ENCODE data around the gene SUCO. TPM values are rescaled to one million over a fixed set of nuclear protein-coding genes. Genes with fewer than 3 reads are reported as not detected.
A peak's percentile ranks its signal among the peaks of the same experiment; 100 is the strongest.

SUCO gene, protein sequence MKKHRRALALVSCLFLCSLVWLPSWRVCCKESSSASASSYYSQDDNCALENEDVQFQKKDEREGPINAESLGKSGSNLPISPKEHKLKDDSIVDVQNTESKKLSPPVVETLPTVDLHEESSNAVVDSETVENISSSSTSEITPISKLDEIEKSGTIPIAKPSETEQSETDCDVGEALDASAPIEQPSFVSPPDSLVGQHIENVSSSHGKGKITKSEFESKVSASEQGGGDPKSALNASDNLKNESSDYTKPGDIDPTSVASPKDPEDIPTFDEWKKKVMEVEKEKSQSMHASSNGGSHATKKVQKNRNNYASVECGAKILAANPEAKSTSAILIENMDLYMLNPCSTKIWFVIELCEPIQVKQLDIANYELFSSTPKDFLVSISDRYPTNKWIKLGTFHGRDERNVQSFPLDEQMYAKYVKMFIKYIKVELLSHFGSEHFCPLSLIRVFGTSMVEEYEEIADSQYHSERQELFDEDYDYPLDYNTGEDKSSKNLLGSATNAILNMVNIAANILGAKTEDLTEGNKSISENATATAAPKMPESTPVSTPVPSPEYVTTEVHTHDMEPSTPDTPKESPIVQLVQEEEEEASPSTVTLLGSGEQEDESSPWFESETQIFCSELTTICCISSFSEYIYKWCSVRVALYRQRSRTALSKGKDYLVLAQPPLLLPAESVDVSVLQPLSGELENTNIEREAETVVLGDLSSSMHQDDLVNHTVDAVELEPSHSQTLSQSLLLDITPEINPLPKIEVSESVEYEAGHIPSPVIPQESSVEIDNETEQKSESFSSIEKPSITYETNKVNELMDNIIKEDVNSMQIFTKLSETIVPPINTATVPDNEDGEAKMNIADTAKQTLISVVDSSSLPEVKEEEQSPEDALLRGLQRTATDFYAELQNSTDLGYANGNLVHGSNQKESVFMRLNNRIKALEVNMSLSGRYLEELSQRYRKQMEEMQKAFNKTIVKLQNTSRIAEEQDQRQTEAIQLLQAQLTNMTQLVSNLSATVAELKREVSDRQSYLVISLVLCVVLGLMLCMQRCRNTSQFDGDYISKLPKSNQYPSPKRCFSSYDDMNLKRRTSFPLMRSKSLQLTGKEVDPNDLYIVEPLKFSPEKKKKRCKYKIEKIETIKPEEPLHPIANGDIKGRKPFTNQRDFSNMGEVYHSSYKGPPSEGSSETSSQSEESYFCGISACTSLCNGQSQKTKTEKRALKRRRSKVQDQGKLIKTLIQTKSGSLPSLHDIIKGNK (N-terminal part only)
- total RNA-seq: 41.3 and 41.6 TPM in 2 replicates

DNA sequence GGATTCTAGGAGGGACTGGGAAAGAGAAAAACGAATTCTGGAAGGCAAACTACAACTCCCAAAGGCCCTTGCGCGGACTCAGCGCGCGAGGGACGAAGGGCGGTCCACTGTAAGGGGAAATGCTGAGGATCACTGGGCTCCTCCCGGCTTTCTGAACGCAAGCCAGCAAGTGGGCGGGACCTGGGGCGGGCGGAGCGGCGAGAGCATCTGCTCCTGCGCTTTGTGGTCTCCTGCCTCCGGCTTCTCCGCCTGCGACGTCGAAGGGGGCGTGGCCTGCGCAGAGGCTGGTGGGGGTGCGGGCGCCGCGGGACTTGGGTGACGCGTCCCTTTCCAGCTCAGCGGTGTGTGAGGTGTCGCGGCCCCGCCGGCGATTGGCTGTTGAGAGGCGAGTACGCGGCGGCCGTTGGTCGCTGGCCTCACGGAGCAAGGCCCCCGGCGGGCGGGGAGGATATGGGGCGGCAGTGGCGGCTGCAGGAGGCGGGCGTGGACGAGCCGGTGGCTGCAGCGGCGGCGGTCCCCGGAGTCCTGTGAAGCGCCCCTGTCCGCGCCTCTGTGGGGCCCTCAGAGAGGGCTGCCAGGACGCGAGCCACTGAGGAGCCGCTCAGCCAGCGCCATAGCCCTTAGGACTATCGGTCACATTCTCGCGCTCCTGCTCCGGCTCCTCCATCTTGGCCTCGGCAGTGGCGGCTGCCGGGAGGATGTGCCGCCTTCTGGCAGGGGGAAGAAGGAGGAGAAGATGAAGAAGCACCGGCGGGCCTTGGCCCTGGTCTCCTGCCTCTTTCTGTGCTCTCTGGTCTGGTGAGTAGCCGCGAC, at the start of gene SUCO:
Gene SUCO, plus strand, starts transcription at position 451 of the 813 bp plus-strand sequence. Its CDS starts 286 bp downstream, at position 737.
- Histone ChIP-seq H3K79me2 (ENCODE audit: insufficient read depth, low read length) (peaks cover 48% of the 10 kb centered on the region), H3K4me2 (ENCODE audit: insufficient read depth, low read length) (peak within 1 kb of the TSS; percentile 96), H3K36me3 (ENCODE audit: insufficient read depth, low read length) (no peaks in the 10 kb centered on the region), H3K4me3 (ENCODE audit: insufficient read depth, low read length) (peak within 1 kb of the TSS; percentile 72), H3K27ac (ENCODE audit: low read depth, low read length) (peak within 1 kb of the TSS; percentile 98), H3K27me3 (ENCODE audit: insufficient read depth, low read length) (peaks cover 1% of the 10 kb centered on the region), H3K4me1 (ENCODE audit: insufficient read depth, low read length) (peaks cover 30% of the 10 kb centered on the region), H3K9me3 (ENCODE audit: low read depth, low read length) (no peaks in the 10 kb centered on the region), H2AFZ (ENCODE audit: low read length) (peak within 1 kb of the TSS; percentile 98), H4K20me1 (ENCODE audit: insufficient read depth, low read length) (peaks cover 35% of the 10 kb centered on the region)
- DNase-seq (ENCODE audit: insufficient read length, low spot score, missing footprints): peak; percentile 98
- TF ChIP-seq, protein P1, sequence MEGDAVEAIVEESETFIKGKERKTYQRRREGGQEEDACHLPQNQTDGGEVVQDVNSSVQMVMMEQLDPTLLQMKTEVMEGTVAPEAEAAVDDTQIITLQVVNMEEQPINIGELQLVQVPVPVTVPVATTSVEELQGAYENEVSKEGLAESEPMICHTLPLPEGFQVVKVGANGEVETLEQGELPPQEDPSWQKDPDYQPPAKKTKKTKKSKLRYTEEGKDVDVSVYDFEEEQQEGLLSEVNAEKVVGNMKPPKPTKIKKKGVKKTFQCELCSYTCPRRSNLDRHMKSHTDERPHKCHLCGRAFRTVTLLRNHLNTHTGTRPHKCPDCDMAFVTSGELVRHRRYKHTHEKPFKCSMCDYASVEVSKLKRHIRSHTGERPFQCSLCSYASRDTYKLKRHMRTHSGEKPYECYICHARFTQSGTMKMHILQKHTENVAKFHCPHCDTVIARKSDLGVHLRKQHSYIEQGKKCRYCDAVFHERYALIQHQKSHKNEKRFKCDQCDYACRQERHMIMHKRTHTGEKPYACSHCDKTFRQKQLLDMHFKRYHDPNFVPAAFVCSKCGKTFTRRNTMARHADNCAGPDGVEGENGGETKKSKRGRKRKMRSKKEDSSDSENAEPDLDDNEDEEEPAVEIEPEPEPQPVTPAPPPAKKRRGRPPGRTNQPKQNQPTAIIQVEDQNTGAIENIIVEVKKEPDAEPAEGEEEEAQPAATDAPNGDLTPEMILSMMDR (IDR thresholded peaks at IDR 0.05; ENCODE audit: extremely low read depth, low read depth, low read length): no peak

DNA sequence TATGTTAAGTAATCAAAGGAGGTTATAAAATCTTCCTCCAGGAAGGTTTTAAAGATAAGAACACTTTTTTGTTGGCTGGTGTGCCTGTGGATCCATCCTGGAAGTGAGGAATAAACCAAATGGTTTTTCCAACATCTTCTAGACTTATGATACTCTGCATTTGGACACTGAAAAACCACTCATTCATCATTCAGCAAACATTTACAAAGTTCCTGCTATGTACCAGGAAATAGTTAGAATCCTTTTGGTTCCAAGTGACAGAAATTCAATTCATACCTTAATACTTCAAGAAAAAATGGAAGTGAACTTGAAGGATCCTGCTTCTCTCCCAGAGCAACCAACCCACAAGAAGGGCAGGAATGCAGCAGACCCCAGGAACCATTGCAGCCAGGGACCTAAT, 49.5 kb upstream of the SUCO start:
- no peak overlapping the region for H2AFZ ChIP-seq (ENCODE audit: low read length)
- H3K36me3 ChIP-seq (ENCODE audit: insufficient read depth, low read length): no peaks in the 10 kb centered on the region
- no peak for DNase-seq (ENCODE audit: insufficient read length, low spot score, missing footprints)
- H3K4me3 ChIP-seq (ENCODE audit: insufficient read depth, low read length): no peak overlapping the region
- H3K4me1 ChIP-seq (ENCODE audit: insufficient read depth, low read length): no peaks in the 10 kb centered on the region
- no peaks in the 10 kb centered on the region for H4K20me1 ChIP-seq (ENCODE audit: insufficient read depth, low read length)
- no peak overlapping the region for H3K27ac ChIP-seq (ENCODE audit: low read depth, low read length)
- peaks cover 33% of the 10 kb centered on the region for H3K27me3 ChIP-seq (ENCODE audit: insufficient read depth, low read length)
- TF ChIP-seq, protein P1 (IDR thresholded peaks at IDR 0.05; ENCODE audit: extremely low read depth, low read depth, low read length): no peak
- no peaks in the 10 kb centered on the region for H3K79me2 ChIP-seq (ENCODE audit: insufficient read depth, low read length)
- no peaks in the 10 kb centered on the region for H3K9me3 ChIP-seq (ENCODE audit: low read depth, low read length)
- no peak overlapping the region for H3K4me2 ChIP-seq (ENCODE audit: insufficient read depth, low read length)

DNA sequence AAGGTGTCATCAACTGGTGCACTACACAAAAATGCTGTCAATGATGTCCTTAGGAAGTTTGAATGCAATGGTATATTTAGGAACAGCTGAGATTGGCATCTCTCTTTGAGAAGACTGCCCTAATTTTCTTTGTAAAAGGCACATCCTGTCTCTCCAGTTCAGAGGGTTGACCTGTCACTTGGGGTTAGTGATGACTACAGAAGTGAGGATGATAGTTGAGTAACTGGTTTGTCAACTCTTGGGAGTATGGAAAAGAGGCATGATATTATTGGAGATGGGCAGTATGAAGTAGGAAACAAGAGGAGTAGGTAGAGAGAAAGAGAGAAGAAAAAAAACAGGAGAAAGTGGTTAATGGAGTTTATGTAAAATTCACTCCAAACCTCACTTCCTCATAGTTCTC, 48.7 kb upstream of the SUCO start:
- Histone ChIP-seq H3K36me3 (ENCODE audit: insufficient read depth, low read length) (no peaks in the 10 kb centered on the region), H3K27ac (ENCODE audit: low read depth, low read length) (no peak overlapping the region), H3K27me3 (ENCODE audit: insufficient read depth, low read length) (peaks cover 38% of the 10 kb centered on the region), H3K4me1 (ENCODE audit: insufficient read depth, low read length) (no peaks in the 10 kb centered on the region), H3K4me3 (ENCODE audit: insufficient read depth, low read length) (no peak overlapping the region), H2AFZ (ENCODE audit: low read length) (no peak overlapping the region), H4K20me1 (ENCODE audit: insufficient read depth, low read length) (no peaks in the 10 kb centered on the region), H3K9me3 (ENCODE audit: low read depth, low read length) (no peaks in the 10 kb centered on the region), H3K4me2 (ENCODE audit: insufficient read depth, low read length) (no peak overlapping the region), H3K79me2 (ENCODE audit: insufficient read depth, low read length) (no peaks in the 10 kb centered on the region)
- DNase-seq (ENCODE audit: insufficient read length, low spot score, missing footprints): no peak
- TF ChIP-seq, protein P1 (IDR thresholded peaks at IDR 0.05; ENCODE audit: extremely low read depth, low read depth, low read length): no peak
